Measurements from ENCODE around the gene CFAP45. TPM values are rescaled to one million over a fixed set of nuclear protein-coding genes. Genes with fewer than 3 reads are reported as not detected.

CFAP45 gene
- total RNA-seq, 1 experiment from 2014 or later, result 0.48 TPM

GRCh38 chr1:159882527-159882862 is 17.5 kb downstream of the CFAP45 start:
- H3K36me3 Mint-ChIP-seq, result no peaks in the 10 kb centered on the region

GRCh38 chr1:159881622-159882526 is 18.1 kb downstream of the CFAP45 start:
- H3K9me3 Mint-ChIP-seq, result no peaks in the 10 kb centered on the region
- no peaks in the 10 kb centered on the region for H3K4me1 Mint-ChIP-seq
- no peak overlapping the region for H3K27ac Mint-ChIP-seq
- DNase-seq (ENCODE audit: low spot score) (no peak), ATAC-seq (no peak)
- no peaks in the 10 kb centered on the region for H3K27me3 Mint-ChIP-seq (ENCODE audit: low read depth)
- H3K36me3 Mint-ChIP-seq, result no peaks in the 10 kb centered on the region
- ChIA-PET POLR2A (no interaction called here), CTCF (interaction anchor here (0.9 to 1.7 kb wide), 6 partner anchors 9 to 126 kb away, joined by 3 to 4 read pairs (median 3); no protein-coding TSS in a partner anchor)
- no peak overlapping the region for H3K4me3 Mint-ChIP-seq
- TF ChIP-seq JUN (CRISPR knock-in tag; IDR thresholded peaks at IDR 0.05), result no peak
- TF ChIP-seq CDX4 (CRISPR knock-in tag; IDR thresholded peaks at IDR 0.05; ENCODE audit: borderline replicate concordance), result no peak
- no peak for TF ChIP-seq GRHL2 (CRISPR knock-in tag; IDR thresholded peaks at IDR 0.05; ENCODE audit: insufficient replicate concordance, severe bottlenecking)
- TF ChIP-seq ESRRA (CRISPR knock-in tag; IDR thresholded peaks at IDR 0.05; ENCODE audit: borderline replicate concordance), result no peak
- TF ChIP-seq GTF2I (CRISPR knock-in tag; conservative IDR thresholded peaks at IDR 0.05), result no peak
- no peak for TF ChIP-seq SMAD3 (CRISPR knock-in tag; IDR thresholded peaks at IDR 0.05; ENCODE audit: borderline replicate concordance)
- TF ChIP-seq NR3C1 (CRISPR knock-in tag; conservative IDR thresholded peaks at IDR 0.05; ENCODE audit: low read depth), result no peak
- TF ChIP-seq HMGA2 (CRISPR knock-in tag; IDR thresholded peaks at IDR 0.05), result no peak
- TF ChIP-seq ATF3 (CRISPR knock-in tag; conservative IDR thresholded peaks at IDR 0.05), result no peak
- TF ChIP-seq ZBTB43 (CRISPR knock-in tag; IDR thresholded peaks at IDR 0.05), result no peak
- TF ChIP-seq HMGXB4 (CRISPR knock-in tag; IDR thresholded peaks at IDR 0.05), result no peak
- TF ChIP-seq ZNF416 (CRISPR knock-in tag; IDR thresholded peaks at IDR 0.05), result no peak
- TF ChIP-seq ZSCAN18 (CRISPR knock-in tag; IDR thresholded peaks at IDR 0.05), result no peak

More at GRCh38 chr1:159882527-159882862, 17.5 kb downstream of the CFAP45 start:
- ChIA-PET CTCF (interaction anchor here (0.9 to 1.7 kb wide), 3 partner anchors 10 to 84 kb away, joined by 3 to 4 read pairs (median 4); no protein-coding TSS in a partner anchor), POLR2A (no interaction called here)
- H3K4me3 Mint-ChIP-seq, result no peak overlapping the region
- no peak for ATAC-seq
- TF ChIP-seq JUN (CRISPR knock-in tag; IDR thresholded peaks at IDR 0.05) (no peak), HMGA2 (CRISPR knock-in tag; IDR thresholded peaks at IDR 0.05) (no peak), NFATC4 (CRISPR knock-in tag; IDR thresholded peaks at IDR 0.05) (no peak), OVOL2 (CRISPR knock-in tag; IDR thresholded peaks at IDR 0.05; ENCODE audit: borderline replicate concordance) (no peak), FOXK1 (CRISPR knock-in tag; IDR thresholded peaks at IDR 0.05) (no peak), USF2 (CRISPR knock-in tag; IDR thresholded peaks at IDR 0.05) (no peak), TCF7 (CRISPR knock-in tag; IDR thresholded peaks at IDR 0.05; ENCODE audit: low read depth) (no peak), PREB (CRISPR knock-in tag; IDR thresholded peaks at IDR 0.05; ENCODE audit: borderline replicate concordance) (no peak), CBFB (CRISPR knock-in tag; IDR thresholded peaks at IDR 0.05; ENCODE audit: low read depth) (no peak), MAX (CRISPR knock-in tag; IDR thresholded peaks at IDR 0.05) (no peak), SP1 (CRISPR knock-in tag; conservative IDR thresholded peaks at IDR 0.05) (no peak), E2F5 (CRISPR knock-in tag; IDR thresholded peaks at IDR 0.05) (no peak)
- H3K4me1 Mint-ChIP-seq, result no peaks in the 10 kb centered on the region
- no peak overlapping the region for H3K27ac Mint-ChIP-seq
- no peaks in the 10 kb centered on the region for H3K9me3 Mint-ChIP-seq
- DNase-seq (ENCODE audit: low spot score), result no peak
- no peaks in the 10 kb centered on the region for H3K27me3 Mint-ChIP-seq (ENCODE audit: low read depth)
